OCI-LY3 (cell line): Measurements from ENCODE around the gene MAP4K3.

Experiments used
- H2AFZ ChIP-seq: fragments of 200-600, 300-600 bp; shearing (Covaris generic); 2 replicates; pipeline ENCODE4 v1.6.0; 2014; ENCODE audit warnings: antibody characterized with exemption, low read depth, low read length
- H3K27ac ChIP-seq: fragments of 200-600, 300-600 bp; sonication (generic); 2 replicates; pipeline ENCODE4 v1.5.1; 2014; ENCODE audit warnings: mild to moderate bottlenecking, low read length, moderate library complexity, mixed read lengths
- H3K27me3 ChIP-seq: fragments of 200-600, 300-600 bp; sonication (generic); 2 replicates; pipeline ENCODE4 v1.6.1; 2014; ENCODE audit warnings: low read depth, low read length, mixed read lengths
- H3K36me3 ChIP-seq: fragments of 200-600, 300-600 bp; sonication (generic); replicated peaks from 2 replicates; pipeline ENCODE3; 2014; ENCODE audit warnings: low read depth, low read length, mixed read lengths
- H3K4me1 ChIP-seq: fragments of 300-600, 200-600 bp; sonication (generic); 2 replicates; pipeline ENCODE4 v1.6.1; 2014; ENCODE audit warnings: low read length, mixed read lengths
- H3K4me2 ChIP-seq: fragments of 200-600, 300-600 bp; sonication (generic); 2 replicates; pipeline ENCODE4 v1.6.1; 2014; ENCODE audit warnings: low read length, mixed read lengths
- H3K4me3 ChIP-seq: fragments of 300-600, 200-600 bp; sonication (generic); 2 replicates; pipeline ENCODE4 v1.5.1; 2014; ENCODE audit warnings: antibody characterized with exemption, mild to moderate bottlenecking, low read length, moderate library complexity
- H3K79me2 ChIP-seq: fragments of 300-600, 200-600 bp; shearing (Covaris generic); 2 replicates; pipeline ENCODE4 v1.6.1; 2014; ENCODE audit warnings: mild to moderate bottlenecking, low read length, mixed read lengths
- H3K9ac ChIP-seq: fragments of 300-600, 200-600 bp; shearing (Covaris generic); 2 replicates; pipeline ENCODE4 v1.6.0; 2014; ENCODE audit warnings: mild to moderate bottlenecking, low read length, moderate library complexity
- H3K9me3 ChIP-seq: fragments of 200-600, 300-600 bp; shearing (Covaris generic); 2 replicates; pipeline ENCODE4 v1.6.1; 2014; ENCODE audit warnings: low read length, mixed read lengths; ENCODE audit not compliant: insufficient read depth
- H4K20me1 ChIP-seq: fragments of 200-600, 300-600 bp; sonication (generic); 2 replicates; pipeline ENCODE4 v1.6.1; 2016; ENCODE audit warnings: low read length, mixed read lengths; ENCODE audit not compliant: insufficient read depth
- EZH2phosphoT487 ChIP-seq: fragments of 200-600 bp; shearing (Covaris generic); IDR thresholded peaks from 2 replicates; pipeline ENCODE4 v1.6.1; 2018; ENCODE audit warnings: antibody characterized with exemption, mixed run types, low read depth
- TF ChIP-seq, protein P1 (sequence below): fragments of 200-600, 300-600 bp; sonication (generic); IDR thresholded peaks from 2 replicates; pipeline ENCODE4 v1.5.1; 2014; ENCODE audit warnings: antibody characterized with exemption, low read length, low read depth

MAP4K3 gene

DNA sequence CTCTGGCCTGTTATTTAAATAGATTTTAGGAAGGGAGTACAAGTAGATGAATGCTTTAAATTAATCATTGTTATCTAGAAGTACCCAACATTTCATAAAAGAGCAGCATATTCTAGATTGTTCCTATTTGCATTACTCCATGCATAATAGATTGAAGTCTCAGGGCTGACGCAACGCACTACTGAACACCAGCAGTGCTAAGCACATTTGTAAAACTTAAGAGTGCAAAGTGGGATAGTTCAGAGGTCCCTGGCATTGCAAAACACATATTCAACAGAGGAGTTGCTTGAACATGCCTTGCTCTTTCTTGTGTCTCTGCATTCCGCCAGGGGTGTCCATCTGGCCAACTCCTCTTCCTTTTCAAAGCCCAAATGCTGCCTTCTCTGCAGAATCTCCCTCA lies 215.6 kb downstream of the MAP4K3 start:
- no peaks in the 10 kb centered on the region for H3K79me2 ChIP-seq
- H3K27me3 ChIP-seq, result no peaks in the 10 kb centered on the region
- no peak for TF ChIP-seq EZH2phosphoT487
- TF ChIP-seq, protein P1, sequence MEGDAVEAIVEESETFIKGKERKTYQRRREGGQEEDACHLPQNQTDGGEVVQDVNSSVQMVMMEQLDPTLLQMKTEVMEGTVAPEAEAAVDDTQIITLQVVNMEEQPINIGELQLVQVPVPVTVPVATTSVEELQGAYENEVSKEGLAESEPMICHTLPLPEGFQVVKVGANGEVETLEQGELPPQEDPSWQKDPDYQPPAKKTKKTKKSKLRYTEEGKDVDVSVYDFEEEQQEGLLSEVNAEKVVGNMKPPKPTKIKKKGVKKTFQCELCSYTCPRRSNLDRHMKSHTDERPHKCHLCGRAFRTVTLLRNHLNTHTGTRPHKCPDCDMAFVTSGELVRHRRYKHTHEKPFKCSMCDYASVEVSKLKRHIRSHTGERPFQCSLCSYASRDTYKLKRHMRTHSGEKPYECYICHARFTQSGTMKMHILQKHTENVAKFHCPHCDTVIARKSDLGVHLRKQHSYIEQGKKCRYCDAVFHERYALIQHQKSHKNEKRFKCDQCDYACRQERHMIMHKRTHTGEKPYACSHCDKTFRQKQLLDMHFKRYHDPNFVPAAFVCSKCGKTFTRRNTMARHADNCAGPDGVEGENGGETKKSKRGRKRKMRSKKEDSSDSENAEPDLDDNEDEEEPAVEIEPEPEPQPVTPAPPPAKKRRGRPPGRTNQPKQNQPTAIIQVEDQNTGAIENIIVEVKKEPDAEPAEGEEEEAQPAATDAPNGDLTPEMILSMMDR, result no peak
- H4K20me1 ChIP-seq, result no peaks in the 10 kb centered on the region
- no peak overlapping the region for H3K4me3 ChIP-seq
- H3K27ac ChIP-seq, result no peak overlapping the region
- H3K36me3 ChIP-seq, result no peaks in the 10 kb centered on the region
- H3K4me1 ChIP-seq, result peaks cover 11% of the 10 kb centered on the region
- H3K9me3 ChIP-seq, result no peaks in the 10 kb centered on the region
- H3K4me2 ChIP-seq, result no peak overlapping the region
- no peak overlapping the region for H2AFZ ChIP-seq
- H3K9ac ChIP-seq, result no peak overlapping the region

DNA sequence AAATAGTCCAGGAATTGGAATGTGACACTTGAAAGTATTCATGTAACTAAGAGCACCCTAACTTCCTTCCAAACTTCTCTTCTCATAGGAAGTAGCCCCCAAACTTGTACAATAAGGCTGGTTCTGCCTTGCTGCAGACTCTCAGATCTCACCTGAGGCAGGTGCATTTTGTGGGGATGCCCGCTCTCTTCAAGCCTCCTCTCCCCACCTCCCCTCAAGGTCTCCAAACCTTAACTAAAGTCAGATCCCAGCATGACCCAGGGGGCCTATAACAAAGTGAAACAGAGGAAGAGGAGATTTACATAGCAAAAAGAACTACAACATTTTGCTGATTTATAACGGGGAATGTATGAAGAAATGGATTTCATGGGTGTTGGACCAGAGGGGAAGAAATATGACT lies 216.9 kb downstream of the MAP4K3 start:
- H3K79me2 ChIP-seq, result no peaks in the 10 kb centered on the region
- no peaks in the 10 kb centered on the region for H4K20me1 ChIP-seq
- H3K27me3 ChIP-seq, result no peaks in the 10 kb centered on the region
- H3K27ac ChIP-seq, result no peak overlapping the region
- TF ChIP-seq, protein P1, result no peak
- TF ChIP-seq EZH2phosphoT487, result no peak
- peaks cover under 1% of the 10 kb centered on the region; the same call in 1 of the 2 replicates for H3K4me1 ChIP-seq
- no peak overlapping the region for H2AFZ ChIP-seq
- H3K9ac ChIP-seq, result no peak overlapping the region
- H3K4me2 ChIP-seq, result no peak overlapping the region
- H3K36me3 ChIP-seq, result no peaks in the 10 kb centered on the region
- H3K4me3 ChIP-seq, result no peak overlapping the region
- H3K9me3 ChIP-seq, result no peaks in the 10 kb centered on the region

DNA sequence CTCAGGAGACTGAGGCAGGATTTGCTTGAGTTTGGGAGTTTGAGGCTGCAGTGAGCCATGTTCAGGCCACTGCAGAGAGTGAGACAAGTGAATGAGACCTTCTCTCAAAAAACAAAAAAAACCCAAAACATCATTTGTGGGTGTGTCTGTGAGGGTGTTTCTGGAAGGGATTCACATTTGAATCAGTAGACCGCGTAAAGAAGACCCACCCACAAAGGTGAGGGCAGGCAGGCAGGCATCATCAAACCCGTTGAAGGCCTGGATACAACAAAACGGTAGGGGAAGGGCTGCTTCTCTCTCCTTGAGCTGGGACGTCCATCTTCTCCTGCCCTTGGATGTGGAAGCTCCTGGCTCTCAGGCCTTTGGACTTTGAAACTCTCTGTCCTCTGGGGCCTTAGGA lies 218.7 kb downstream of the MAP4K3 start:
- H3K4me1 ChIP-seq, result no peaks in the 10 kb centered on the region

DNA sequence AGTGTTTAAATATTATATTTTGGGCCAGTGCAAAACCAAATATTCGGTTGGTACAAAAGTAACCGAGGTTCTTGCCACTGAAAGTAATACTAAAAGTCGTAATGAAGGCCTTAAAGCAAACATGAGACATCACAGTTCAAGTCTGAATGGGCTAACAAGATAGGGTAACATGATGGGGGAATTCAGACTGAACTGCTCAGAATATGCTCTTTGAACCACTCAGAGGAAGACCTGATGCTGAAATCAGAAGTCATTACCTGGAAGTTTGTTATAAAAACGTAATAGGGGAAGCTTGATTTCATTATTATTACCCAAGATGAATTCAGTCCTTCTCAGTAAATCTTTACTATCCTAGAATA lies 219.9 kb downstream of the MAP4K3 start:
- H4K20me1 ChIP-seq, result no peaks in the 10 kb centered on the region
- no peak overlapping the region for H2AFZ ChIP-seq
- no peaks in the 10 kb centered on the region for H3K9me3 ChIP-seq
- H3K4me2 ChIP-seq, result no peak overlapping the region
- H3K4me3 ChIP-seq, result no peak overlapping the region
- H3K27me3 ChIP-seq, result no peaks in the 10 kb centered on the region
- TF ChIP-seq, protein P1, result no peak
- no peak for TF ChIP-seq EZH2phosphoT487
- H3K4me1 ChIP-seq, result no peaks in the 10 kb centered on the region
- no peaks in the 10 kb centered on the region for H3K79me2 ChIP-seq
- H3K27ac ChIP-seq, result no peak overlapping the region
- no peaks in the 10 kb centered on the region for H3K36me3 ChIP-seq
- H3K9ac ChIP-seq, result no peak overlapping the region

More for the DNA sequence above, 218.7 kb downstream of the MAP4K3 start:
- H3K4me3 ChIP-seq, result no peak overlapping the region
- H3K9me3 ChIP-seq, result no peaks in the 10 kb centered on the region
- H4K20me1 ChIP-seq, result no peaks in the 10 kb centered on the region
- H3K4me2 ChIP-seq, result no peak overlapping the region
- no peak overlapping the region for H3K9ac ChIP-seq
- H2AFZ ChIP-seq, result no peak overlapping the region
- TF ChIP-seq, protein P1, result no peak
- no peak for TF ChIP-seq EZH2phosphoT487
- no peaks in the 10 kb centered on the region for H3K79me2 ChIP-seq
- no peaks in the 10 kb centered on the region for H3K27me3 ChIP-seq
- no peak overlapping the region for H3K27ac ChIP-seq
- no peaks in the 10 kb centered on the region for H3K36me3 ChIP-seq
